GM12864 (cell line): ENCODE data around the gene LMBR1.
"Not testable (repeated sequence)": the region's sequence is repeated elsewhere in the genome, so short reads cannot be mapped to it uniquely, and the experiment has no call there.

Experiments
- DNase-seq: peaks from one replicate; pipeline ENCODE4 v3.0.0-alpha.2; 2011; ENCODE audit warnings: low read depth
- H3K4me3 ChIP-seq: 2 replicates; pipeline ENCODE4 v1.5.1; 2011; ENCODE audit warnings: mild to moderate bottlenecking, low read depth, low read length, control low read depth
- CTCF ChIP-seq: IDR thresholded peaks from 2 replicates; pipeline ENCODE4 v1.5.1; 2011; ENCODE audit warnings: low read depth, mild to moderate bottlenecking, moderate library complexity, low read length, control low read depth, inconsistent platforms; ENCODE audit errors: missing control alignments

LMBR1 gene

DNA sequence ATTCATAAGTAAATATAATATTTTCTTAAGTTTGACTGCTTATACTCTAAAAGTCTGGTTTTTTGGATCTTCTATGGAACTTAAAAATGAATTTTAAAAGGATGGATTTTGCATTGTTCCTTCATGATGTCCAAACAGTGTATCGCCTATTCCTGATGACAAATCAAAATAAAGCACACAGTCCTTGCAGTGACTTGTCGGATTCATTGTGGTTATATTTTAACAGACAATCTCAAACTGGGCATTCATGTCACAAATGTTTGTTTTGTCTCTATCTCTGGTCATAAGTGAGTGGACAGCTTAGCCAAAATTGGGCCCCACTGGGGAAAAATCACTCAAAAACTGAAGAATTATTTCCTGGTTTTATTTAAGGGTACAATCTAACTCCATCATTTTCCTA, 74.8 kb downstream of the LMBR1 start:
- DNase-seq, result no peak
- H3K4me3 ChIP-seq, result no peak overlapping the region
- no peak for TF ChIP-seq CTCF

GRCh38 chr7:156816943-156817572, 75.9 kb downstream of the LMBR1 start:
- TF ChIP-seq CTCF, result no peak
- DNase-seq, result no peak
- H3K4me3 ChIP-seq, result no peak overlapping the region

DNA sequence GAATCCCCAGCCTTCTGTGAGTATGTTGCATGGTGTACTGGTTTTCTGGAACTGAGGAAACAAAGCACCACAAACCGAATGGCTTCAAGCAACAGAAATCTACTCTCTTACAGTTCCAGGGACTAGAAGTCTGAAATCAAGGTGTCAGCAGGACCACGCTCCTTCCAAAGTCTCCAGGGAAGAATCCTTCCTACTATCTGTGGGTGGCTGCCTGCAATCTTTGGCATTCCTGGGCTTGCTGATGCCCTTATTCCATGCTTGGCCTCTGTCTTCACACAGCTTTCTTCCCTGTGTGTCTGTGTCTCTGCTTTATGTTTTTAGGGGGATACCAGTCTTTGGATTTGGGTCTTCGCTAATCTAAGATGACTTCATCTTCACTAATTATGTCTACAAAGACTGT, 81.3 kb downstream of the LMBR1 start:
- no peak for TF ChIP-seq CTCF
- DNase-seq, result no peak

GRCh38 chr7:156803656-156804055, 89.3 kb downstream of the LMBR1 start:
- DNase-seq, result not testable (repeated sequence)

More for the DNA sequence above, 81.3 kb downstream of the LMBR1 start:
- H3K4me3 ChIP-seq, result no peak overlapping the region

GRCh38 chr7:156802214-156802613, 90.8 kb downstream of the LMBR1 start:
- DNase-seq, result no peak
- no peak for TF ChIP-seq CTCF
- no peak overlapping the region for H3K4me3 ChIP-seq

More at GRCh38 chr7:156803656-156804055, 89.3 kb downstream of the LMBR1 start:
- not testable (repeated sequence) for H3K4me3 ChIP-seq

DNA sequence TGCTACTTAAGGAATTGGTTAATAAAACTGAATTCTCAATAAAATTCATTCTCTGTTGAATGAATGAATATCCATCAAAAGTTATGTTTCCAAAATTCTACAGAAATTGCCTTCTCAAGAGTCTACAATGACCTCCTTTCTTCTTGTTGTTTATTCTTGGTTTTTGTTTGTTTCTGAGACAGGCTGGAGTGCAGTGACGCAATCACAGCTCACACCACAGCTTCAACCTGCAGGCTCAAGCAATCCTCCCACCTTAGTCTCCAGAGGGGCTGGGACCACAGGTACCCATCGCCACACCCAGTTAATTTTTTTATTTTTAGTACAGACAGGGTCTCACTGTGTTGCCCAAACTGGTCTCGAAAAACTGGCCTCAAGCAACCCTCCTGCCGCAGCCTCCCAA, 97.6 kb downstream of the LMBR1 start:
- H3K4me3 ChIP-seq, result no peak overlapping the region
- no peak for TF ChIP-seq CTCF
- no peak for DNase-seq

GRCh38 chr7:156793334-156793733, 99.6 kb downstream of the LMBR1 start:
- no peak for TF ChIP-seq CTCF
- H3K4me3 ChIP-seq, result no peak overlapping the region
- no peak for DNase-seq
